Thoracic aorta (tissue), 2 donors: ENCODE results near the gene SDK2. TPM values are rescaled to one million over a fixed set of nuclear protein-coding genes. Genes with fewer than 3 reads are reported as not detected.
"Not testable (repeated sequence)": the region's sequence is repeated elsewhere in the genome, so short reads cannot be mapped to it uniquely, and the experiment has no call there.

Experiments
- ATAC-seq: fragments of 150-250 bp; one replicate; pipeline ENCODE4 v1.8.0; 2017; ENCODE audit warnings: low read depth; ENCODE audit not compliant: insufficient number of reproducible peaks, low FRiP score
- DNase-seq: peaks from one replicate; pipeline ENCODE4 v3.0.0-alpha.2; 2020; ENCODE audit warnings: low spot score
- H3K27ac ChIP-seq, 2 donors: fragments of 200-600 bp; sonication (generic); 1 replicate in 1 of 2; 2 replicates in 1 of 2; pipeline ENCODE4 v1.5.1; 2016; ENCODE audit warnings: mild to moderate bottlenecking in 2 of 2, moderate library complexity in 2 of 2
- H3K27me3 ChIP-seq: fragments of 200-600 bp; sonication (generic); replicated peaks from 2 replicates; pipeline ENCODE4 v1.6.0; 2016; ENCODE audit warnings: mild to moderate bottlenecking; ENCODE audit not compliant: insufficient read depth
- H3K36me3 ChIP-seq: fragments of 200-600 bp; sonication (generic); one replicate; pipeline ENCODE4 v1.5.1; 2016
- H3K4me1 ChIP-seq, 2 donors: fragments of 200-600 bp; sonication (generic); 1 replicate in 1 of 2; 2 replicates in 1 of 2; pipeline versions ENCODE4 v1.5.1 to v1.6.0; 2016; ENCODE audit warnings: low read depth in 2 of 2, mild to moderate bottlenecking in 1 of 2; ENCODE audit not compliant: control insufficient read depth in 1 of 2
- H3K4me3 ChIP-seq: fragments of 200-600 bp; sonication (generic); 2 replicates; pipeline ENCODE4 v1.5.1; 2016; ENCODE audit warnings: mild to moderate bottlenecking
- H3K9me3 ChIP-seq: fragments of 200-600 bp; sonication (generic); 2 replicates; pipeline ENCODE4 v1.5.1; 2016
- CTCF ChIP-seq: fragments of 200-600 bp; sonication (generic); IDR thresholded peaks from one replicate; pipeline ENCODE4 v1.5.1; 2019; ENCODE audit warnings: antibody characterized with exemption
- total RNA-seq, 2 donors: library from RNA; depleted of rRNA; stranded (reverse); fragments of >200 nt; gene quantifications; one replicate each; pipeline versions ENCODE4 v1.1.0 to v1.2.3, GENCODE V29; 2016

Gene SDK2
- total RNA-seq, 2 donors from 2014 or later = 6.0 to 8.9 TPM

GRCh38 chr17:73376152-73376551 lies 268.1 kb downstream of the SDK2 start:
- H3K27ac ChIP-seq = no peak overlapping the region
- no peak for TF ChIP-seq CTCF
- no peak for ATAC-seq
- H3K9me3 ChIP-seq = no peaks in the 10 kb centered on the region
- no peak overlapping the region for H3K4me3 ChIP-seq
- no peak for DNase-seq
- H3K4me1 ChIP-seq = peaks cover 0 to 4% of the 10 kb centered on the region in 2 donors
- H3K27me3 ChIP-seq = no peaks in the 10 kb centered on the region
- no peaks in the 10 kb centered on the region for H3K36me3 ChIP-seq

- H3K4me3 ChIP-seq = no peak overlapping the region
- H3K9me3 ChIP-seq = no peaks in the 10 kb centered on the region
- no peak overlapping the region for H3K27ac ChIP-seq
- ATAC-seq (no peak), DNase-seq (no peak)
- no peak for TF ChIP-seq CTCF
- no peaks in the 10 kb centered on the region for H3K4me1 ChIP-seq
- no peaks in the 10 kb centered on the region for H3K36me3 ChIP-seq
- no peaks in the 10 kb centered on the region for H3K27me3 ChIP-seq
Measured at GRCh38 chr17:73371836-73372235, 272.4 kb downstream of the SDK2 start.

GRCh38 chr17:73371285-73371684 lies 273.0 kb downstream of the SDK2 start:
- no peaks in the 10 kb centered on the region for H3K36me3 ChIP-seq
- no peak overlapping the region for H3K4me3 ChIP-seq
- DNase-seq = no peak
- H3K27ac ChIP-seq = no peak overlapping the region
- no peak for TF ChIP-seq CTCF
- no peak for ATAC-seq
- no peaks in the 10 kb centered on the region for H3K27me3 ChIP-seq
- H3K4me1 ChIP-seq = no peaks in the 10 kb centered on the region
- H3K9me3 ChIP-seq = no peaks in the 10 kb centered on the region

- not testable (repeated sequence) for ATAC-seq, H3K9me3 ChIP-seq, H3K4me1 ChIP-seq, H3K4me3 ChIP-seq, H3K27ac ChIP-seq, H3K27me3 ChIP-seq, H3K36me3 ChIP-seq
- peak; percentile 92 for TF ChIP-seq CTCF
- peak; percentile 36 for DNase-seq
Measured at GRCh38 chr17:73369817-73370490, 274.3 kb downstream of the SDK2 start.

GRCh38 chr17:73369111-73369521 lies 275.1 kb downstream of the SDK2 start:
- Histone ChIP-seq H3K4me1 (no peaks in the 10 kb centered on the region), H3K36me3 (no peaks in the 10 kb centered on the region), H3K9me3 (no peaks in the 10 kb centered on the region), H3K27me3 (no peaks in the 10 kb centered on the region), H3K4me3 (no peak overlapping the region), H3K27ac (no peak overlapping the region)
- no peak for ATAC-seq
- no peak for DNase-seq
- no peak for TF ChIP-seq CTCF
